Tibial nerve (tissue), 4 donors: ENCODE data around the gene PCGF5.

Source experiments
- EP300 ChIP-seq, 2 donors: sonication (generic); formaldehyde crosslinking; IDR thresholded peaks; one replicate each; pipeline ENCODE4 v1.6.1; 2017; ENCODE audit warnings: antibody characterized with exemption in 2 of 2, mild to moderate bottlenecking in 1 of 2
- POLR2A ChIP-seq, 2 donors: fragments of 450-650 bp; IDR thresholded peaks; one replicate each; pipeline ENCODE4 v1.6.1; 2017; ENCODE audit warnings: antibody characterized with exemption in 2 of 2, mild to moderate bottlenecking in 2 of 2, moderate library complexity in 2 of 2
- TF ChIP-seq, protein P1 (sequence below), 5 experiments: fragments of 200-600 bp in 3 of 5; fragments of 450-650 bp in 2 of 5; sonication (generic) in 3 of 5; IDR thresholded peaks; one replicate each; pipeline ENCODE4 v1.5.1; 2016 to 2019; ENCODE audit warnings: antibody characterized with exemption in 5 of 5, mild to moderate bottlenecking in 3 of 5, moderate library complexity in 2 of 5

DNA sequence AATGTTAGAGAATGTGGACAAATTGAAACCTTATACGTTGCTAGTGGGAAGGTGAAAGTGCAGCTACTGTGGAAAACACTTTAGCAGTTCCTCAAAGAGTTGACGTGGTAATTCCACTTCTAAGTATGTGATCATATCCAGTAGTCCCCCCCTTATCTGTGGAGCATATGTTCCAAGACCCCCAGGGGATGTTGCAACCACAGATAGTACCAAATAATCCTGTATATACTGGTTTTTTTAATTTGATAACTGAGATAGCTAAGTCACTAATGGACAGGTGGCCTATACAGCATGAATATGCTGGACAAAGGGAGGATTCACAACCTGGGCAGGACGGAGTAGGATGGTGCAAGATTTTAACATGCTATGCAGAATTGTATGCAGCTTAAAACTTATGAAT, 36.8 kb downstream of the PCGF5 start:
- TF ChIP-seq, protein P1, sequence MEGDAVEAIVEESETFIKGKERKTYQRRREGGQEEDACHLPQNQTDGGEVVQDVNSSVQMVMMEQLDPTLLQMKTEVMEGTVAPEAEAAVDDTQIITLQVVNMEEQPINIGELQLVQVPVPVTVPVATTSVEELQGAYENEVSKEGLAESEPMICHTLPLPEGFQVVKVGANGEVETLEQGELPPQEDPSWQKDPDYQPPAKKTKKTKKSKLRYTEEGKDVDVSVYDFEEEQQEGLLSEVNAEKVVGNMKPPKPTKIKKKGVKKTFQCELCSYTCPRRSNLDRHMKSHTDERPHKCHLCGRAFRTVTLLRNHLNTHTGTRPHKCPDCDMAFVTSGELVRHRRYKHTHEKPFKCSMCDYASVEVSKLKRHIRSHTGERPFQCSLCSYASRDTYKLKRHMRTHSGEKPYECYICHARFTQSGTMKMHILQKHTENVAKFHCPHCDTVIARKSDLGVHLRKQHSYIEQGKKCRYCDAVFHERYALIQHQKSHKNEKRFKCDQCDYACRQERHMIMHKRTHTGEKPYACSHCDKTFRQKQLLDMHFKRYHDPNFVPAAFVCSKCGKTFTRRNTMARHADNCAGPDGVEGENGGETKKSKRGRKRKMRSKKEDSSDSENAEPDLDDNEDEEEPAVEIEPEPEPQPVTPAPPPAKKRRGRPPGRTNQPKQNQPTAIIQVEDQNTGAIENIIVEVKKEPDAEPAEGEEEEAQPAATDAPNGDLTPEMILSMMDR (IDR thresholded peaks at IDR 0.05): no peak
- TF ChIP-seq EP300 (IDR thresholded peaks at IDR 0.05) (no peak), POLR2A (IDR thresholded peaks at IDR 0.05) (no peak)
